PC-3 (cell line): ENCODE results near the gene C3. TPM values are rescaled to one million over a fixed set of nuclear protein-coding genes. Genes with fewer than 3 reads are reported as not detected.

Experiments
- ATAC-seq: fragments of 200-7000 bp; cut with Tn5 transposase; 2 replicates; pipeline ENCODE4 v1.9.1; 2020; ENCODE audit warnings: mild to moderate bottlenecking, moderate library complexity
- BruUV-seq: library from RNA; stranded (reverse); fragments of 400-500 nt; replicated peaks from 2 replicates; lab custom pipeline; 2021; lab: Mats Ljungman, UMichigan
- CTCF ChIA-PET: fragments of 300-600 bp; sonication (Branson Sonifier 250); formaldehyde crosslinking; loops from one replicate; lab custom pipeline; 2022; ENCODE audit warnings: antibody characterized with exemption; lab: Charles Lee
- POLR2A ChIA-PET: fragments of 300-600 bp; sonication (Branson Sonifier 250); formaldehyde crosslinking; loops from one replicate; lab custom pipeline; 2022; ENCODE audit warnings: antibody characterized with exemption; ENCODE audit not compliant: unreplicated experiment; lab: Charles Lee
- DNase-seq: peaks from one replicate; pipeline ENCODE4 v3.0.0-alpha.2; 2015
- H2AFZ ChIP-seq: fragments of 300-600 bp; sonication (generic); 2 replicates; pipeline ENCODE4 v1.6.0; 2016; ENCODE audit warnings: antibody characterized with exemption, low read length
- H3F3A ChIP-seq: fragments of 300-600 bp; sonication (generic); one replicate; pipeline ENCODE4 v1.6.0; 2017; ENCODE audit warnings: antibody characterized with exemption, low read length, control low read depth, mild to moderate bottlenecking; ENCODE audit not compliant: unreplicated experiment
- H3K27ac ChIP-seq: fragments of 300-600 bp; sonication (generic); 2 replicates; pipeline ENCODE4 v1.5.1; 2016; ENCODE audit warnings: mild to moderate bottlenecking, low read length
- H3K27me3 ChIP-seq: fragments of 300-600 bp; sonication (generic); 2 replicates; pipeline ENCODE4 v1.6.1; 2016; ENCODE audit warnings: low read length, mixed read lengths
- H3K36me3 ChIP-seq: fragments of 300-600 bp; sonication (generic); 2 replicates; pipeline ENCODE4 v1.6.1; 2016; ENCODE audit warnings: low read depth, mixed run types, low read length, mixed read lengths
- H3K4me1 ChIP-seq: fragments of 300-600 bp; sonication (generic); 2 replicates; pipeline ENCODE4 v1.5.1; 2016; ENCODE audit warnings: low read length; ENCODE audit not compliant: insufficient read depth
- H3K4me2 ChIP-seq: fragments of 300-600 bp; sonication (generic); 2 replicates; pipeline ENCODE4 v1.6.0; 2016; ENCODE audit warnings: low read length
- H3K4me3 ChIP-seq: fragments of 300-600 bp; sonication (generic); 2 replicates; pipeline ENCODE4 v1.5.1; 2016; ENCODE audit warnings: mild to moderate bottlenecking, low read length, mixed read lengths
- H3K79me2 ChIP-seq: fragments of 300-600 bp; sonication (generic); 2 replicates; pipeline ENCODE4 v1.6.1; 2017; ENCODE audit warnings: low read length, mixed read lengths
- H3K9ac ChIP-seq: fragments of 300-600 bp; sonication (generic); 2 replicates; pipeline ENCODE4 v1.6.0; 2016; ENCODE audit warnings: mild to moderate bottlenecking, low read length
- H3K9me2 ChIP-seq: fragments of 300-600 bp; sonication (generic); replicated peaks from 2 replicates; pipeline ENCODE4 v1.6.1; 2016; ENCODE audit warnings: mixed run types, low read length, mixed read lengths
- H3K9me3 ChIP-seq: fragments of 300-600 bp; sonication (generic); 2 replicates; pipeline ENCODE4 v1.6.1; 2016; ENCODE audit warnings: low read length, mixed read lengths
- H4K20me1 ChIP-seq: fragments of 300-600 bp; sonication (generic); 2 replicates; pipeline ENCODE4 v1.6.1; 2016; ENCODE audit warnings: low read length, mixed read lengths
- EZH2 ChIP-seq: fragments of 300-600 bp; sonication (generic); IDR thresholded peaks from one replicate; pipeline ENCODE4 v1.6.1; 2017; ENCODE audit warnings: antibody characterized with exemption, mild to moderate bottlenecking, low read length; ENCODE audit not compliant: unreplicated experiment
- EZH2phosphoT487 ChIP-seq: fragments of 300-600 bp; sonication (generic); IDR thresholded peaks from 2 replicates; pipeline ENCODE4 v1.6.1; 2018; ENCODE audit warnings: mild to moderate bottlenecking, antibody characterized with exemption, low read length, borderline replicate concordance
- intact Hi-C: fragments of 100-400 bp; cut with micrococcal nuclease; formaldehyde crosslinking; loops from 2 replicates; pipeline ENCODE4 v1.9.0; 2023
- total RNA-seq: library from RNA; depleted of rRNA; stranded (reverse); fragments of >200 nt; gene quantifications from 2 replicates; pipeline ENCODE4 v1.2.3, GENCODE V29; 2014
- TF ChIP-seq, protein P1 (sequence below): fragments of 300-600 bp; sonication (generic); conservative IDR thresholded peaks from 2 replicates; pipeline ENCODE4 v1.5.1; 2017; ENCODE audit warnings: antibody characterized with exemption, low read depth, mild to moderate bottlenecking, low read length

Gene C3
- total RNA-seq, 1 experiment from 2014 or later: 13.3 TPM

DNA sequence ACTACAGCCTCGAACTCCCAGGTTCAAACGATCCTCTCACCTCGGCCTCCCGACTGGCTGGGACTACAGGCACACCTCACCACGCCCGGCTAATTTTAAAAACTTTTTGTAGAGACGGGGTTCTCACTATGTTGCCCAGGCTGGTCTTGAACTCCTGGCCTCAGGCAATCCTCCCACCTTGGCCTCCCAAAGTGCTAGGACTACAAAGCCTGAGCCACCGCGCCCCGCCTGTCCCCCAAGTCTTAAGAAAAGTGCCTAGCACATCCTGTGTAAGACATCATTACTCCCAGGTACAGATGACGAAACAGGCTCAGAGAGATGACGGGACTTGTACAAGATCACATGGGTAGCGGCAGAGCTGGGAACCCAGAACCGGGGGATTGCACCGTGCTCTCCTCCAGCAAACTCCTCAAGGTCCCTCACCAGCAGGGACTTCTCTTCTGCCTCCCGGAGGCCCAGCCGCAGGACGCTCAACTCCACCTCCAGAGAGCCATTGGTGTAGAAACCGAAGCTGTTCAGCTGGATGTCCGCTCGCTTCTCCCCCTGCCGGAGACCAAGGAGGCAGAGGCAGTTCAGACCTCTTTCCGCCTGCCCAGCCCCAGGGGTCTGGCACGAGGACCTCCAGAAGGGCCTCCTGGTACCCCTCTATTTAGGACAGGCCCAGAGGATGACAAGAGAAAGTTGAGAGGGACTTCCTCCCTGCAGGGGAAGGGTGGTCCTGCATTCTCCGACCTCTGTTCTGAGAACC is 15.9 kb upstream of the C3 start:
- intact Hi-C loops: loop anchor here (1.0 to 5.0 kb wide), 2 partner anchors 103 to 124 kb away; no protein-coding TSS in a partner anchor
- Histone ChIP-seq H3K9ac (peak overlapping the region; percentile 80), H3K36me3 (no peaks in the 10 kb centered on the region), H3K4me1 (peaks cover 25% of the 10 kb centered on the region), H3K27ac (peak overlapping the region; percentile 31), H3K27me3 (no peaks in the 10 kb centered on the region), H4K20me1 (no peaks in the 10 kb centered on the region), H3K9me2 (no peaks in the 10 kb centered on the region), H3F3A (no peaks in the 10 kb centered on the region), H3K4me2 (peak overlapping the region; percentile 93), H3K79me2 (peaks cover 30% of the 10 kb centered on the region), H3K9me3 (no peaks in the 10 kb centered on the region), H3K4me3 (peak overlapping the region; percentile 83), H2AFZ (peak overlapping the region; percentile 71)
- ATAC-seq (peak; percentile 19), DNase-seq (peak; percentile 85)
- TF ChIP-seq, protein P1, sequence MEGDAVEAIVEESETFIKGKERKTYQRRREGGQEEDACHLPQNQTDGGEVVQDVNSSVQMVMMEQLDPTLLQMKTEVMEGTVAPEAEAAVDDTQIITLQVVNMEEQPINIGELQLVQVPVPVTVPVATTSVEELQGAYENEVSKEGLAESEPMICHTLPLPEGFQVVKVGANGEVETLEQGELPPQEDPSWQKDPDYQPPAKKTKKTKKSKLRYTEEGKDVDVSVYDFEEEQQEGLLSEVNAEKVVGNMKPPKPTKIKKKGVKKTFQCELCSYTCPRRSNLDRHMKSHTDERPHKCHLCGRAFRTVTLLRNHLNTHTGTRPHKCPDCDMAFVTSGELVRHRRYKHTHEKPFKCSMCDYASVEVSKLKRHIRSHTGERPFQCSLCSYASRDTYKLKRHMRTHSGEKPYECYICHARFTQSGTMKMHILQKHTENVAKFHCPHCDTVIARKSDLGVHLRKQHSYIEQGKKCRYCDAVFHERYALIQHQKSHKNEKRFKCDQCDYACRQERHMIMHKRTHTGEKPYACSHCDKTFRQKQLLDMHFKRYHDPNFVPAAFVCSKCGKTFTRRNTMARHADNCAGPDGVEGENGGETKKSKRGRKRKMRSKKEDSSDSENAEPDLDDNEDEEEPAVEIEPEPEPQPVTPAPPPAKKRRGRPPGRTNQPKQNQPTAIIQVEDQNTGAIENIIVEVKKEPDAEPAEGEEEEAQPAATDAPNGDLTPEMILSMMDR: peak; percentile 87
- no peak for TF ChIP-seq EZH2
- no TSS peak for BruUV-seq
- CTCF ChIA-PET: interaction anchor here (0.6 to 1.0 kb wide), 5 partner anchors 62 to 610 kb away, joined by 3 to 5 read pairs (median 4); no protein-coding TSS in a partner anchor
- POLR2A ChIA-PET: interaction anchor here (0.6 kb wide), 1 partner anchor 198 kb away, joined by 4 read pairs; no protein-coding TSS in a partner anchor

GRCh38 chr19:6735181-6735911 is 14.9 kb upstream of the C3 start:
- ChIA-PET POLR2A (no interaction called here), CTCF (interaction anchor here (0.5 kb wide), 1 partner anchor 121 kb away, joined by 3 read pairs; no protein-coding TSS in a partner anchor)
- H3F3A ChIP-seq: no peaks in the 10 kb centered on the region
- no peaks in the 10 kb centered on the region for H3K27me3 ChIP-seq
- peaks cover 20% of the 10 kb centered on the region for H3K79me2 ChIP-seq
- intact Hi-C loops: loop anchor here (5.0 kb wide), 1 partner anchor 123 kb away; no protein-coding TSS in a partner anchor
- H3K4me1 ChIP-seq: peaks cover 21% of the 10 kb centered on the region
- no peak for ATAC-seq
- no peaks in the 10 kb centered on the region for H3K9me3 ChIP-seq
- no TSS peak for BruUV-seq
- no peaks in the 10 kb centered on the region for H4K20me1 ChIP-seq
- TF ChIP-seq EZH2phosphoT487: no peak
- TF ChIP-seq EZH2: no peak
- TF ChIP-seq, protein P1: no peak
- peak overlapping the region; percentile 83 for H3K4me3 ChIP-seq
- peak overlapping the region; percentile 93 for H3K4me2 ChIP-seq
- no peaks in the 10 kb centered on the region for H3K36me3 ChIP-seq
- H3K27ac ChIP-seq: no peak overlapping the region
- no peaks in the 10 kb centered on the region for H3K9me2 ChIP-seq
- no peak overlapping the region for H2AFZ ChIP-seq
- no peak for DNase-seq
- no peak overlapping the region for H3K9ac ChIP-seq
